HG02970 (cell line): ENCODE results near the gene CDH16.
"Not testable (repeated sequence)": the region's sequence is repeated elsewhere in the genome, so short reads cannot be mapped to it uniquely, and the experiment has no call there.

Experiments
- ATAC-seq: cut with Tn5 transposase; IDR thresholded peaks from one replicate; pipeline ENCODE4 v1.9.1; 2021; ENCODE audit warnings: mild to moderate bottlenecking, moderate library complexity, moderate number of reproducible peaks; ENCODE audit not compliant: unreplicated experiment, low FRiP score

CDH16 gene

GRCh38 chr16:66918803-66919568, at the start of gene CDH16:
CDH16 (minus strand) TSS chr16:66918885; CDS start chr16:66918065, 820 bp downstream.
- no peak for ATAC-seq

GRCh38 chr16:66964049-66964448, 45.4 kb upstream of the CDH16 start:
- no peak for ATAC-seq

GRCh38 chr16:66961914-66962313, 43.2 kb upstream of the CDH16 start:
- no peak for ATAC-seq

- no peak for ATAC-seq
Observed at GRCh38 chr16:66961065-66961744, 42.5 kb upstream of the CDH16 start, which contains the start of gene CES3. CES3 (plus strand) TSS chr16:66961266; CDS start chr16:66961308, 42 bp downstream.

- ATAC-seq: no peak
Observed at GRCh38 chr16:66960270-66960669, 41.6 kb upstream of the CDH16 start.

- no peak for ATAC-seq
Observed at GRCh38 chr16:66959704-66960161, 41.0 kb upstream of the CDH16 start.

GRCh38 chr16:66958857-66959703, 40.4 kb upstream of the CDH16 start:
- no peak for ATAC-seq

- not testable (repeated sequence) for ATAC-seq
Observed at GRCh38 chr16:66956154-66956457, 37.4 kb upstream of the CDH16 start.

- ATAC-seq: not testable (repeated sequence)
Observed at GRCh38 chr16:66955363-66956153, 36.9 kb upstream of the CDH16 start.

GRCh38 chr16:66954097-66954659, 35.5 kb upstream of the CDH16 start:
- no peak for ATAC-seq

GRCh38 chr16:66953462-66954096, 34.9 kb upstream of the CDH16 start:
- ATAC-seq: no peak

GRCh38 chr16:66952430-66953110, 33.9 kb upstream of the CDH16 start:
- ATAC-seq: no peak

GRCh38 chr16:66950971-66951790, 32.5 kb upstream of the CDH16 start:
- no peak for ATAC-seq

GRCh38 chr16:66950437-66950836, 31.8 kb upstream of the CDH16 start:
- ATAC-seq: no peak

GRCh38 chr16:66949472-66949871, 30.8 kb upstream of the CDH16 start:
- no peak for ATAC-seq

GRCh38 chr16:66948837-66949225, 30.1 kb upstream of the CDH16 start:
- no peak for ATAC-seq

GRCh38 chr16:66948134-66948836, 29.6 kb upstream of the CDH16 start:
- ATAC-seq: no peak
